ENCODE results near the gene RANBP3. TPM values are rescaled to one million over a fixed set of nuclear protein-coding genes. Genes with fewer than 3 reads are reported as not detected.

RANBP3 gene
- total and polyA plus RNA-seq, 2 of the 8 experiments (the other 6 are each of a cell fraction or from before 2014, with no cell fraction given) = 95.4 to 122 TPM

DNA sequence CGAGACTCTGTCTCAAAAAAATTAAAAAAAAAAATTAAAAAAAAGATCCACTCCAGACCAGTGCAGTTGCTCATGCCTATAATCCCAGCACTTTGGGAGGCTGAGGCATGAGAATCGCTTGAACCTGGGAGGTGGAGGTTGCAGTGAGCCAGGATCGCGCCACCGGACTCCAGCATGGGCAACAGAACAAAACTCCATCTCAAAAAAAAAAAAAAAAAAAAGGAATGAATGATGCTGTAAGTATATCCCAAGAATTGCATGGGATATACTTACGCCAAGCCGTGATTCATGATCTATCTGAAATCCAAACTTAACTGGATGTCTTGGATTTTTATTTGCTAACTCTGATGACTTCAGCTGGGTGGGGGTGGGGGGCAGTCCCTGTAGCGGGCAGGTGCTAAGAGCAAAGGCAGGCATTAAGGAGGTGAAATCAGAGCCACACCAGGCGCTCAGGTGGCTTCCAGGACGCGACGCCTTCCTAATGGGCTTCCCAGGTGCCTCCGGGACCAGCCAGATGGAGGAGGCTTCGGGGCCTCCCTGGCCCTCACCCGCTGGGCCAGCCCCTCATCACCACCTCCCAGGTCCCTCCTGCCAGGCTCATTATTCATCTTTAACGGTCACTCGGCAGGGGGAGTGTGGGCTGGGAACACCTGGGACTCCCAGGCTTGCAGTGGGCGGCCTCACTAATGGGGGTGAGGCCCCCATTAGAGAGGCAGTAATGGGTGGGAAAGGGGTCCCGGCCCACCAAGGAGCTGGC is 96.2 kb downstream of the RANBP3 start:
- Histone ChIP-seq H4K8ac (ENCODE audit: extremely low read depth, insufficient read depth, low read length) (no peak overlapping the region), H3K14ac (ENCODE audit: insufficient read length) (no peak overlapping the region), H2BK12ac (ENCODE audit: low read depth, low read length) (no peak overlapping the region), H3K4me3 (ENCODE audit: extremely low read depth in 1 of 4, insufficient read depth in 2 of 4, low read depth in 3 of 4, low read length in 4 of 4) (no peak overlapping the region), H3K56ac (replicated peaks; ENCODE audit: insufficient read length, low read depth, low read length) (no peak overlapping the region), H4K20me1 (replicated peaks in 1 of 2; ENCODE audit: control insufficient read depth in 1 of 2, insufficient read depth in 2 of 2, low read length in 2 of 2) (no peaks in the 10 kb centered on the region), H3K23me2 (ENCODE audit: low read depth, low read length) (no peaks in the 10 kb centered on the region), H3K23ac (ENCODE audit: insufficient read length) (no peak overlapping the region), H3K4me2 (ENCODE audit: insufficient read depth in 1 of 2, low read depth in 2 of 2, low read length in 2 of 2) (no peak overlapping the region), H3K36me3 (ENCODE audit: control insufficient read depth in 2 of 4, insufficient read depth in 4 of 4, low read length in 3 of 4) (no peaks in the 10 kb centered on the region), H4K5ac (ENCODE audit: insufficient read length, low read depth, low read length) (no peak overlapping the region), H2BK120ac (replicated peaks; ENCODE audit: low read depth, low read length) (no peak overlapping the region), H3K79me2 (ENCODE audit: control insufficient read depth in 1 of 2, insufficient read depth in 2 of 2, low read length in 2 of 2) (no peaks in the 10 kb centered on the region), H4K91ac (replicated peaks; ENCODE audit: insufficient read length, low read length) (no peak overlapping the region), H3K27me3 (replicated peaks in 1 of 4; ENCODE audit: control insufficient read depth in 3 of 4, extremely low read depth in 1 of 4, insufficient read depth in 3 of 4, low read length in 3 of 4) (peaks cover 0 to 2% (median under 1%) of the 10 kb centered on the region in 4 experiments; a peak in 1 of 7 replicates), H2AK5ac (ENCODE audit: low read depth, low read length) (no peak overlapping the region), H2BK5ac (ENCODE audit: low read depth, low read length) (no peak overlapping the region), H3K9me3 (ENCODE audit: insufficient read depth in 2 of 2, low read depth in 1 of 2, low read length in 1 of 2) (no peaks in the 10 kb centered on the region), H3K27ac (ENCODE audit: low read depth, low read length) (no peak overlapping the region), H3K4me1 (replicated peaks in 1 of 4; ENCODE audit: control insufficient read depth in 3 of 4, insufficient read depth in 4 of 4, low read length in 3 of 4) (peaks cover 0 to 17% (median 6%) of the 10 kb centered on the region in 4 experiments; a peak in 6 of 7 replicates), H2BK20ac (ENCODE audit: low read length) (no peak overlapping the region), H3K18ac (ENCODE audit: extremely low read depth, low read length) (no peak overlapping the region; the same call in 1 of the 2 replicates), H3K79me1 (ENCODE audit: low read depth, low read length) (no peaks in the 10 kb centered on the region), H3K4ac (replicated peaks; ENCODE audit: insufficient read length, low read depth, low read length) (no peak overlapping the region), H2AFZ (ENCODE audit: low read length) (no peak overlapping the region), H2BK15ac (ENCODE audit: low read length) (no peak overlapping the region), H3K9ac (replicated peaks in 1 of 4; ENCODE audit: extremely low read depth in 1 of 4, low read depth in 3 of 4, low read length in 3 of 4) (no peak overlapping the region)
- ChIA-PET CTCF (ENCODE audit: partially characterized antibody) (interaction anchor here (0.7 to 1.6 kb wide), 5 partner anchors 10 to 78 kb away, joined by 3 to 9 read pairs (median 4); no protein-coding TSS in a partner anchor), POLR2A (ENCODE audit: partially characterized antibody) (interaction anchor here (1.0 to 2.5 kb wide), 4 partner anchors 9 to 53 kb away, joined by 3 to 8 read pairs (median 5); no protein-coding TSS in a partner anchor)
- WGBS, 2 experiments (ENCODE audit: extremely low coverage in 1 of 2, insufficient coverage in 1 of 2, insufficient read length in 1 of 2, insufficient replicate concordance in 2 of 2, low coverage in 1 of 2, low lambda C conversion rate in 2 of 2, missing lambda C conversion rate in 1 of 2) = 85% methylated on average over 18 of the region's 19 CpGs; no CpG with 5 or more reads in 1 of the 2 experiments
- DNase-seq (ENCODE audit: low read depth in 1 of 2, low spot score in 2 of 2) = no peak
- no peak for FAIRE-seq
- TF ChIP-seq, protein P1, sequence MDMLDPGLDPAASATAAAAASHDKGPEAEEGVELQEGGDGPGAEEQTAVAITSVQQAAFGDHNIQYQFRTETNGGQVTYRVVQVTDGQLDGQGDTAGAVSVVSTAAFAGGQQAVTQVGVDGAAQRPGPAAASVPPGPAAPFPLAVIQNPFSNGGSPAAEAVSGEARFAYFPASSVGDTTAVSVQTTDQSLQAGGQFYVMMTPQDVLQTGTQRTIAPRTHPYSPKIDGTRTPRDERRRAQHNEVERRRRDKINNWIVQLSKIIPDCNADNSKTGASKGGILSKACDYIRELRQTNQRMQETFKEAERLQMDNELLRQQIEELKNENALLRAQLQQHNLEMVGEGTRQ (IDR thresholded peaks at IDR 0.05; ENCODE audit: low read length) = no peak
- no peak for TF ChIP-seq POU5F1 (IDR thresholded peaks at IDR 0.05; ENCODE audit: low read depth, low read length)

Measured in H1 (cell line).